Body of pancreas (tissue), 4 donors: ENCODE measurements around the gene PPP1R7. TPM values are rescaled to one million over a fixed set of nuclear protein-coding genes. Genes with fewer than 3 reads are reported as not detected.
A peak's percentile ranks its signal among the peaks of the same experiment; 100 is the strongest.

Experiments
- ATAC-seq: fragments of 150-250 bp; one replicate; pipeline ENCODE4 v1.9.1; 2016
- DNase-seq, 4 donors: peaks; one replicate each; pipeline ENCODE4 v3.0.0-alpha.2; 2019
- H3K27ac ChIP-seq, 4 donors: fragments of 200-600 bp; sonication (generic); 1 replicate in 3 of 4; 2 replicates in 1 of 4; pipeline versions ENCODE4 v1.5.1 to v1.6.1; 2016 to 2019; ENCODE audit warnings: mild to moderate bottlenecking in 1 of 4, mixed read lengths in 1 of 4, moderate library complexity in 1 of 4
- H3K27me3 ChIP-seq, 2 donors: fragments of 200-600 bp; sonication (generic); one replicate each; pipeline ENCODE4 v1.6.0; 2016; ENCODE audit warnings: mild to moderate bottlenecking in 1 of 2
- H3K36me3 ChIP-seq, 2 donors: fragments of 200-600 bp; sonication (generic); replicated peaks in 1 of 2; 2 replicates each; pipeline ENCODE4 v1.5.1; 2016; ENCODE audit warnings: low read depth in 2 of 2; ENCODE audit not compliant: insufficient read depth in 1 of 2
- H3K4me1 ChIP-seq: fragments of 200-600 bp; sonication (generic); one replicate; pipeline ENCODE4 v1.6.0; 2016
- H3K4me3 ChIP-seq, 2 donors: fragments of 200-600 bp; sonication (generic); 1 replicate in 1 of 2; 2 replicates in 1 of 2; pipeline ENCODE4 v1.5.1; 2016 to 2019
- H3K9me3 ChIP-seq, 3 donors: fragments of 200-600 bp; sonication (generic); 1 replicate in 2 of 3; 2 replicates in 1 of 3; pipeline ENCODE4 v1.5.1; 2016
- CTCF ChIP-seq, 7 experiments: fragments of 450-650 bp in 4 of 7; fragments of 200-600 bp in 3 of 7; sonication (generic) in 3 of 7; IDR thresholded peaks; one replicate each; pipeline ENCODE4 v1.5.1; 2016 to 2019; ENCODE audit warnings: antibody characterized with exemption in 7 of 7
- POLR2A ChIP-seq, 3 donors: fragments of 450-650 bp; IDR thresholded peaks; one replicate each; pipeline ENCODE4 v1.6.1; 2016; ENCODE audit warnings: antibody characterized with exemption in 3 of 3, mild to moderate bottlenecking in 2 of 3
- WGBS, 2 donors: methylation state at CpG; one replicate each; pipeline ENCODE4 v1.1.5; 2017; 5-methylcytosine and 5-hydroxymethylcytosine counted together
- intact Hi-C: fragments of 100-400 bp; cut with DNase I; formaldehyde crosslinking; loops from one replicate; pipeline ENCODE4 v1.15.1; 2023
- total RNA-seq, 2 donors: library from RNA; depleted of rRNA; stranded (reverse); fragments of >200 nt; gene quantifications; one replicate each; pipeline ENCODE4 v1.1.0, GENCODE V29; 2016

Gene PPP1R7
- total RNA-seq, 2 donors from 2014 or later, result 27.0 to 99.4 TPM

- TF ChIP-seq POLR2A (IDR thresholded peaks at IDR 0.05) (no peak), CTCF (IDR thresholded peaks at IDR 0.05) (no peak)
- H3K9me3 ChIP-seq, result no peaks in the 10 kb centered on the region
- WGBS, 2 donors, result 91 to 97% methylated on average over 16 of the region's 16 CpGs
- no peak overlapping the region for H3K4me3 ChIP-seq
- H3K27ac ChIP-seq, result no peak overlapping the region
- no peak for ATAC-seq
- intact Hi-C loops, result no loop called here
- no peaks in the 10 kb centered on the region for H3K27me3 ChIP-seq
- peaks cover 14% of the 10 kb centered on the region for H3K4me1 ChIP-seq
- no peak for DNase-seq
- peaks cover 22 to 40% of the 10 kb centered on the region in 2 donors for H3K36me3 ChIP-seq
These were observed 75.7 kb downstream of the PPP1R7 start for GRCh38 chr2:241225983-241226382.

GRCh38 chr2:241226723-241227572 is 76.7 kb downstream of the PPP1R7 start:
- TF ChIP-seq POLR2A (IDR thresholded peaks at IDR 0.05), result no peak
- no peak for TF ChIP-seq CTCF (IDR thresholded peaks at IDR 0.05)

GRCh38 chr2:241227594-241227993 is 77.3 kb downstream of the PPP1R7 start:
- ATAC-seq (no peak), DNase-seq (no peak)
- Histone ChIP-seq H3K9me3 (no peaks in the 10 kb centered on the region), H3K27me3 (no peaks in the 10 kb centered on the region), H3K27ac (no peak overlapping the region), H3K4me1 (peaks cover 14% of the 10 kb centered on the region), H3K4me3 (no peak overlapping the region), H3K36me3 (peaks cover 22 to 50% of the 10 kb centered on the region in 2 donors)
- TF ChIP-seq POLR2A (IDR thresholded peaks at IDR 0.05), result no peak
- no peak for TF ChIP-seq CTCF (IDR thresholded peaks at IDR 0.05)
- intact Hi-C loops, result no loop called here
- WGBS, 2 donors, result 87 to 90% methylated on average over 8 of the region's 8 CpGs

More at GRCh38 chr2:241226723-241227572, 76.7 kb downstream of the PPP1R7 start:
- H3K4me3 ChIP-seq, result no peak overlapping the region
- peaks cover 22 to 46% of the 10 kb centered on the region in 2 donors for H3K36me3 ChIP-seq
- H3K27ac ChIP-seq, result no peak overlapping the region
- intact Hi-C loops, result no loop called here
- H3K4me1 ChIP-seq, result peaks cover 14% of the 10 kb centered on the region
- 75 to 85% methylated on average over 16 to 19 of the region's 19 CpGs for WGBS, 2 donors
- H3K9me3 ChIP-seq, result no peaks in the 10 kb centered on the region
- ATAC-seq (no peak), DNase-seq (no peak)
- no peaks in the 10 kb centered on the region for H3K27me3 ChIP-seq

- TF ChIP-seq CTCF (IDR thresholded peaks at IDR 0.05) (no peak), POLR2A (IDR thresholded peaks at IDR 0.05) (no peak)
- WGBS, 2 donors, result 90% methylated on average over 12 to 26 of the region's 26 CpGs
- ATAC-seq (no peak), DNase-seq (no peak)
- no peaks in the 10 kb centered on the region for H3K9me3 ChIP-seq
- intact Hi-C loops, result no loop called here
- H3K4me1 ChIP-seq, result peaks cover 14% of the 10 kb centered on the region
- H3K27ac ChIP-seq, result peak overlapping the region in 1 of 4 donors; percentile 1
- no peak overlapping the region for H3K4me3 ChIP-seq
- peaks cover 22 to 57% of the 10 kb centered on the region in 2 donors for H3K36me3 ChIP-seq
- H3K27me3 ChIP-seq, result no peaks in the 10 kb centered on the region
These were observed 78.0 kb downstream of the PPP1R7 start for GRCh38 chr2:241228081-241228859.
